Lung (tissue), 12 donors: ENCODE results near the gene DNMT3L. TPM values are rescaled to one million over a fixed set of nuclear protein-coding genes. Genes with fewer than 3 reads are reported as not detected.

Experiments
- ATAC-seq: fragments of 200-7000 bp; cut with Tn5 transposase; one replicate; pipeline ENCODE4 v1.9.1; 2020; ENCODE audit warnings: moderate number of reproducible peaks; ENCODE audit not compliant: insufficient read depth, low FRiP score
- DNase-seq, 3 donors: peaks; one replicate each; pipeline ENCODE4 v3.0.0-alpha.2; 2013 to 2017
- H3K27ac ChIP-seq, 2 donors: one replicate each; pipeline ENCODE4 v1.5.1; 2013; ENCODE audit warnings: mild to moderate bottlenecking in 2 of 2, moderate library complexity in 2 of 2, control low read depth in 1 of 2, inconsistent platforms in 1 of 2, low read depth in 1 of 2, low read length in 1 of 2
- H3K27me3 ChIP-seq, 3 donors: one replicate each; pipeline ENCODE4 v1.5.1; 2013; ENCODE audit warnings: low read length in 2 of 3; ENCODE audit not compliant: control insufficient read depth in 3 of 3, insufficient read depth in 3 of 3
- H3K36me3 ChIP-seq, 4 donors: one replicate each; pipeline ENCODE4 v1.5.1; 2013; ENCODE audit warnings: low read length in 4 of 4, mild to moderate bottlenecking in 1 of 4, moderate library complexity in 1 of 4; ENCODE audit not compliant: control insufficient read depth in 4 of 4, insufficient read depth in 4 of 4
- H3K4me1 ChIP-seq, 5 donors: one replicate each; pipeline ENCODE4 v1.5.1; 2013; ENCODE audit warnings: low read length in 5 of 5, mild to moderate bottlenecking in 2 of 5, moderate library complexity in 1 of 5; ENCODE audit not compliant: control insufficient read depth in 5 of 5, insufficient read depth in 5 of 5
- H3K4me3 ChIP-seq: one replicate; pipeline ENCODE4 v1.5.1; 2013; ENCODE audit warnings: mild to moderate bottlenecking, control low read depth, moderate library complexity
- H3K9ac ChIP-seq, 2 donors: one replicate each; pipeline ENCODE4 v1.5.1; 2013; ENCODE audit warnings: low read length in 2 of 2, control low read depth in 1 of 2; ENCODE audit not compliant: insufficient read depth in 1 of 2
- H3K9me3 ChIP-seq, 4 donors: one replicate each; pipeline ENCODE4 v1.5.1; 2013; ENCODE audit warnings: low read length in 3 of 4, mild to moderate bottlenecking in 1 of 4, moderate library complexity in 1 of 4; ENCODE audit not compliant: control insufficient read depth in 4 of 4, insufficient read depth in 3 of 4
- CTCF ChIP-seq: IDR thresholded peaks from 2 replicates; pipeline ENCODE4 v1.5.1; 2012; ENCODE audit warnings: mild to moderate bottlenecking; ENCODE audit errors: control extremely low read depth, extremely low read depth
- WGBS, 2 donors: extraction: QIAGEN DNeasy Blood & Tissue Kit; methylation state at CpG; one replicate each; pipeline ENCODE4 v1.1.7; 2013; 5-methylcytosine and 5-hydroxymethylcytosine counted together
- polyA plus RNA-seq, 2 donors: library from polyadenylated mRNA; stranded (reverse); fragments of 200-250 nt; gene quantifications; one replicate each; pipeline ENCODE4 v1.2.1, GENCODE V29; 2013
- total RNA-seq, 2 donors: library from RNA; depleted of rRNA in 1 of 2; stranded (reverse); fragments of >200 nt in 1 of 2; gene quantifications; one replicate each; pipeline ENCODE4 v1.2.1, GENCODE V29; 2014 to 2021
- donor health status: control.
- donor health status: control.
- donor health status: Bipolar disorder and iron deficiency.
- donor health status: healthy.
- donor health status: DM: yes; HTN: yes; CAD: no.

Gene DNMT3L
- total and polyA plus RNA-seq, 4 donors: not detected

- no peak overlapping the region for H3K9ac ChIP-seq
- H3K4me1 ChIP-seq: peaks cover 0 to 16% (median 0%) of the 10 kb centered on the region in 5 donors
- DNase-seq (no peak), ATAC-seq (no peak)
- no peak overlapping the region for H3K27ac ChIP-seq
- no peak for TF ChIP-seq CTCF
- H3K36me3 ChIP-seq: no peaks in the 10 kb centered on the region
- 85 to 94% methylated on average over 33 of the region's 33 CpGs for WGBS, 2 donors
- H3K27me3 ChIP-seq: no peaks in the 10 kb centered on the region
- H3K4me3 ChIP-seq: no peak overlapping the region
- H3K9me3 ChIP-seq: no peaks in the 10 kb centered on the region
Measured at GRCh38 chr21:44293551-44294231, 32.0 kb upstream of the DNMT3L start.

DNA sequence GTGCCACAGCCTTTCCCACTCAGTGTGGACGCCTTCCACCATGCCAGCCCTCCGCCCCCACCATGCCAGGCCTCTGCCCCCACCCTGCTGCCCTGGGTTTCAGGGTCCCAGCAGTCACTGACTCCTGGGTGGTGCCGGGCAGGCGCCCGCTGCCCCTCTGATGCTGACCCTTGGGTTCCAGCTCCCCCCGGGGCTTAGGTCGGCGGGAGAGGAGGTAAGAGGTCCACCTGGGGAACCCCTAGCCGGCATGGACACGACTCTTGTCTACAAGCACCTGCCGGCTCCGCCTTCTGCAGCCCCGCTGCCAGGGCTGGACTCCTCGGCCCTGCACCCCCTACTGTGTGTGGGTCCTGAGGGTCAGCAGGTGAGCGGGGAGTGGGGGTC is 31.1 kb upstream of the DNMT3L start:
- no peak overlapping the region for H3K27ac ChIP-seq
- DNase-seq: no peak
- H3K4me3 ChIP-seq: no peak overlapping the region
- TF ChIP-seq CTCF: no peak
- WGBS, 2 donors: 83 to 94% methylated on average over 15 of the region's 15 CpGs
- peaks cover 0 to 3% (median 0%) of the 10 kb centered on the region in 3 donors for H3K27me3 ChIP-seq
- H3K9me3 ChIP-seq: no peaks in the 10 kb centered on the region
- ATAC-seq: no peak
- peaks cover 0 to 16% (median 0%) of the 10 kb centered on the region in 5 donors for H3K4me1 ChIP-seq
- no peaks in the 10 kb centered on the region for H3K36me3 ChIP-seq
- H3K9ac ChIP-seq: no peak overlapping the region

DNA sequence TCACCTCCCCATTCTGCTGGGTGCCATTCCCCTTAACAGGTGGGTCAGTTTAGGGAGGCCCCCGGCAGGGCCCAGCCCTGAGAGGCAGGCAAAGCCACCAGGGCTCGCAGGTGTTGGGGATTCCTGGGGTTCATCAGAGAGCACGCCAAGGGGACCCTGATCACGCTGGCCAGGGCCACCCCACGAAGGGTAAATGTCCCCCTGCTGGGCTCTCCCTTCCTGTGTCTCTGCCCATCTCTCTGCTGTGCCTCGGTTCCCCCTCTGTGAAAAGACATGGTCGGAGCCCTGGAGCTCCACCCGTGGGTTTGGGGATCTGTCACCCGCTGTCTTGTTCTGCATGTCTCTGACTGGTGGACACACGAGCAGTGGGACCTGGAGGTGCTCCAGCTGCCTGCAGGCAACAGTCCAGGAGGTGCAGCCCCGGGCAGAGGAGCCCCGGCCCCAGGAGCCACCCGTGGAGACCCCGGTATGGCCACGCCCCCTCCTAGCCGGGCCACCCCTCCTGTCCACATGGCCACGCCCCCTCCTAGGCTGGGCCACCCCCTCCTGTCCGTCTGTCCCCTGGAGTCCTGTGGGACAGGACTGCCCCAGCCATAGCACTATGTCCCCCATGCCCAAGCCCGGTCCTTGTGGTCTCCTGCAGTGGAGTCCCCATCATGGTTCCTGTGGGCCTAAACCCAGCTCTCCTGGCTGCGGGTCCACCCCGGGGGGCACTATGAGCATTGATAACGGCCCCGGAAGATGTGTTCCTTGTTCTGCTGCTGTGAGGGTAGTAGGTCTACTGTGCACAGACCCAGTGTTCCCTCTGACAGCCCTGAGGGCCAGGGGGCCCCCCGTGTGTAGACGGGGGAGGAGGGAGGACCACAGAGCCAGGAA is 30.5 kb upstream of the DNMT3L start:
- no peak for DNase-seq

More for the DNA sequence above, 30.5 kb upstream of the DNMT3L start:
- Histone ChIP-seq H3K9me3 (no peaks in the 10 kb centered on the region), H3K27ac (no peak overlapping the region), H3K9ac (no peak overlapping the region), H3K27me3 (peaks cover 0 to 9% (median 0%) of the 10 kb centered on the region in 3 donors), H3K4me1 (peaks cover 0 to 16% (median 0%) of the 10 kb centered on the region in 5 donors), H3K36me3 (no peaks in the 10 kb centered on the region), H3K4me3 (no peak overlapping the region)
- ATAC-seq: no peak
- TF ChIP-seq CTCF: no peak
- WGBS, 2 donors: 68 to 74% methylated on average over 25 of the region's 25 CpGs
